Putamen (tissue), 1 donor: ENCODE data around the gene SOX4.
A peak's percentile ranks its signal among the peaks of the same experiment; 100 is the strongest.

Experiments used
- DNase-seq: peaks from one replicate; pipeline ENCODE4 v3.0.0-alpha.2; 2016; ENCODE audit warnings: low spot score

The SOX4 gene

GRCh38 chr6:21594416-21595281 is 1.1 kb downstream of the SOX4 start:
- DNase-seq = peak; percentile 62

DNA sequence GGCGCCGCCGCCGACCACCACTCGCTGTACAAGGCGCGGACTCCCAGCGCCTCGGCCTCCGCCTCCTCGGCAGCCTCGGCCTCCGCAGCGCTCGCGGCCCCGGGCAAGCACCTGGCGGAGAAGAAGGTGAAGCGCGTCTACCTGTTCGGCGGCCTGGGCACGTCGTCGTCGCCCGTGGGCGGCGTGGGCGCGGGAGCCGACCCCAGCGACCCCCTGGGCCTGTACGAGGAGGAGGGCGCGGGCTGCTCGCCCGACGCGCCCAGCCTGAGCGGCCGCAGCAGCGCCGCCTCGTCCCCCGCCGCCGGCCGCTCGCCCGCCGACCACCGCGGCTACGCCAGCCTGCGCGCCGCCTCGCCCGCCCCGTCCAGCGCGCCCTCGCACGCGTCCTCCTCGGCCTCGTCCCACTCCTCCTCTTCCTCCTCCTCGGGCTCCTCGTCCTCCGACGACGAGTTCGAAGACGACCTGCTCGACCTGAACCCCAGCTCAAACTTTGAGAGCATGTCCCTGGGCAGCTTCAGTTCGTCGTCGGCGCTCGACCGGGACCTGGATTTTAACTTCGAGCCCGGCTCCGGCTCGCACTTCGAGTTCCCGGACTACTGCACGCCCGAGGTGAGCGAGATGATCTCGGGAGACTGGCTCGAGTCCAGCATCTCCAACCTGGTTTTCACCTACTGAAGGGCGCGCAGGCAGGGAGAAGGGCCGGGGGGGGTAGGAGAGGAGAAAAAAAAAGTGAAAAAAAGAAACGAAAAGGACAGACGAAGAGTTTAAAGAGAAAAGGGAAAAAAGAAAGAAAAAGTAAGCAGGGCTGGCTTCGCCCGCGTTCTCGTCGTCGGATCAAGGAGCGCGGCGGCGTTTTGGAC is 2.0 kb downstream of the SOX4 start:
- peak; percentile 7 for DNase-seq

GRCh38 chr6:21596145-21596948 is 2.8 kb downstream of the SOX4 start:
- peak; percentile 18 for DNase-seq

- DNase-seq = peak; percentile 42
Measured at GRCh38 chr6:21596949-21597682, 3.6 kb downstream of the SOX4 start.

DNA sequence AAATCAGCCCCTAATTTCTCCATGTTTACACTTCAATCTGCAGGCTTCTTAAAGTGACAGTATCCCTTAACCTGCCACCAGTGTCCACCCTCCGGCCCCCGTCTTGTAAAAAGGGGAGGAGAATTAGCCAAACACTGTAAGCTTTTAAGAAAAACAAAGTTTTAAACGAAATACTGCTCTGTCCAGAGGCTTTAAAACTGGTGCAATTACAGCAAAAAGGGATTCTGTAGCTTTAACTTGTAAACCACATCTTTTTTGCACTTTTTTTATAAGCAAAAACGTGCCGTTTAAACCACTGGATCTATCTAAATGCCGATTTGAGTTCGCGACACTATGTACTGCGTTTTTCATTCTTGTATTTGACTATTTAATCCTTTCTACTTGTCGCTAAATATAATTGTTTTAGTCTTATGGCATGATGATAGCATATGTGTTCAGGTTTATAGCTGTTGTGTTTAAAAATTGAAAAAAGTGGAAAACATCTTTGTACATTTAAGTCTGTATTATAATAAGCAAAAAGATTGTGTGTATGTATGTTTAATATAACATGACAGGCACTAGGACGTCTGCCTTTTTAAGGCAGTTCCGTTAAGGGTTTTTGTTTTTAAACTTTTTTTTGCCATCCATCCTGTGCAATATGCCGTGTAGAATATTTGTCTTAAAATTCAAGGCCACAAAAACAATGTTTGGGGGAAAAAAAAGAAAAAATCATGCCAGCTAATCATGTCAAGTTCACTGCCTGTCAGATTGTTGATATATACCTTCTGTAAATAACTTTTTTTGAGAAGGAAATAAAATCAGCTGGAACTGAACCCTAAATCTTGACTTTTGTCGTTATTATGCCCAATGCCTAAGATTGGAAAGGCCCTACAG is 4.5 kb downstream of the SOX4 start:
- DNase-seq = peak; percentile 7

DNA sequence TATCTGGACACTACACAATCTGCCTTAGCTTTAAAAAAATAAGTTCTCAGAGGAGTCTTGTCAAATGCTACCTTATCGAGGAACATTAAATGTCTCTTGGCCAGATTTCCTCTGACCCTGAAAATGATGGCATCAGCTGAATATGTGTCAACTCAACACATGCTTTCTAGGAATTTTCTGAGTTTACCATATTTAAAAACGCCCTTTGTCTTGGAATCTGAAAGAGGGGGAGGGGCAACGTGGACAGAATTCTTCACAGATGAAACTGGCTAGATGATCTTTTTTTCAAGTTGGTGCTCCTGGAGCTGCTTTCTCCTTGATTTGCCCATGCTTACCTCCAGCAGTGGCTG is 5.1 kb downstream of the SOX4 start:
- DNase-seq = no peak

DNA sequence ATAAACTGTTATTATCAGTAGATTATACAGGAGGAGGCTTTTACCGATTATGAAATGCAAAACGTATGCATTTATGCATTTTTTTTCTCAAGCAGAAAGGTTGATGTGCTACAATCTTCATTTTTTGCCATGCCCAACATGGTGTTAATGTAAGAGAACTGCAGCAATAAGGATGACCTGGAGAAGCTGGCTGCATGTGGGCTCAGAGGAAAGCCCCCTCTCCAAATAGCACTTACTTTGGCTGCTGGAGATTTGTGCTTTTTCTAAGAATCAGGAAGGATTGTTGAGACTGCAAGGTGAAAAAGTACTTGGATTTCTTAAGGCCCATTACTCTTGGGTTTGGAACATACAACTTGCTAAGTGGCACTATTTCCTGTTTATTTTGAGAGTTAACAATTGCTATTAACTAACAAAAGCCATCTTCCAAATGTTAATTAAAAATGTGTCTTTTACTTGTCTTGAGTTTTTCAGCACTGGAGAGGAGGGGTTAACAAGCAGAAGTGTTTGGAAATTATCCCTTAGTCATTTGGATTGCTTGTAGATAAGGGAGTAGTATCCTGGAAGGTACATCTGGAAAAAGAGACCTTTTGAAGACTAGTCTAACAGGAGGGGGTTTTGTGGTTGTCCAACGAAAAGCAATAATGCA is 5.6 kb downstream of the SOX4 start:
- no peak for DNase-seq

DNA sequence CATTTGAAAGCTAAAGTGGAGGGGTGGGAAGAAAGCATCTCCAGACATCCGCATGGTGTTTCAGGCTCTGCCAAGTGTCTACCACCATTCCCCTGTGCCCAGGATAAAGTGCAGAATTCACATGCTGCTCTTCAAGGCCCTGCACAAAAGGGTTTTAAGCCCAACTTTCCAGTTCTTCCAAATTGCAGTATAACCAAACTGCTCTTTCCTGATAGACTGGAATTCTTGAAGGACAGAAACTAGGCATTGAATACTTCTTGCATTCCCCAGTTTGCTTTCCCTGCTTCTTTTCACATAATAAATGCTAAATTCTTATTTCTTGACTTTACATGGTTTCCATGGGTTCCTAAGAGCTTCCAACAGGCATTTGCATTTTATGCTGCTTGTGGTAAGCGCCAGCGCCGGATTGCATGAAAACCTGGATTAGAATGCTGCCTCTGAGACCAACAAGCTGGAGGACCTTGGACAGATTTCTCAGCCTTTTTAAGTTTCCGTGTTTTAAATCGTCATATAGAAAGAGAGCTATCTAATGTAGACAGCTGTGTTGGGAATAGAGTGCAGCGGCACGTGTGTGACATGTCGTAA is 7.9 kb downstream of the SOX4 start:
- no peak for DNase-seq

DNA sequence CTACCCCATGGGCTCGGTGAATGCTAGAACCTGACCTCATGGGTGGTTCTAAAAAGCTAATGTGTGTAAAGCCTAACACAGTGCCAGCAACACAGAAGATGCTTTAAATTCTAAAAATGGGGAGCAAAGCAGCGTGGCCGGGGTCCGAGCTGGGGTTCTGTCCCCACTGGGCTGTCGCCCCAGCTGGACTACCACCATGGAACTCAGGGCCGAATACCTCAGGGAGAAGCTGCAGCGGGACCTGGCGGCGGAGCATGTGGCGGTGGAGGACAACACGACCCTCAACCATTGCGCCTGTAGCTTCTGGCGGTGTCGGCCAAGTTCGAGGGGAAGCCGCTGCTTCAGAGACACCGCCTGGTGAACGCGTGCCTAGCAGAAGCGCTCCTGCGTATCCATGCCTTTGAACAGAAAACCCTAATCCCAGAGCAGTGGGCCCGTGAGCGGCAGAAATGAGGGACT is 8.4 kb downstream of the SOX4 start:
- no peak for DNase-seq

- no peak for DNase-seq
Measured at GRCh38 chr6:21603082-21603952, 9.8 kb downstream of the SOX4 start.

- no peak for DNase-seq
Measured at GRCh38 chr6:21604081-21604480, 10.5 kb downstream of the SOX4 start.

DNA sequence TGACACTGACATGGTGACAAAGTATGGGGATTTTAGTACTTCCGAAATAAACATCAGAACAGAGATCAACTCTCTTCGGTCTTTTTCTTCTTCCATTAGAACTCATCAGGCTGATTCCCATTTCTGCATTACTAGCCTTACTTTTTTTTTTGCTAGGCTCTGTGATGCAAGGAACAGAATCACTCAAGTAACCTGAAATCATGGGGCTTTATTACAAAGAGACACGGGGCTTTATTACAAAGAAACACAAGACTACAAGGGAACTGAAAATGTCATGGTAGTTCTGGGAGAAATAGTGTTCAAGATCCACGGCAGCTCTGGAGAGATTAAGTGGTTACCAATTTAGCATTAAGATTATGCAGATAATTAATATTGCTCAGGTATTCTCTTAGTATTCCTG is 11.6 kb downstream of the SOX4 start:
- DNase-seq = no peak

- no peak for DNase-seq
Measured at GRCh38 chr6:21608601-21609000, 15.1 kb downstream of the SOX4 start.

DNA sequence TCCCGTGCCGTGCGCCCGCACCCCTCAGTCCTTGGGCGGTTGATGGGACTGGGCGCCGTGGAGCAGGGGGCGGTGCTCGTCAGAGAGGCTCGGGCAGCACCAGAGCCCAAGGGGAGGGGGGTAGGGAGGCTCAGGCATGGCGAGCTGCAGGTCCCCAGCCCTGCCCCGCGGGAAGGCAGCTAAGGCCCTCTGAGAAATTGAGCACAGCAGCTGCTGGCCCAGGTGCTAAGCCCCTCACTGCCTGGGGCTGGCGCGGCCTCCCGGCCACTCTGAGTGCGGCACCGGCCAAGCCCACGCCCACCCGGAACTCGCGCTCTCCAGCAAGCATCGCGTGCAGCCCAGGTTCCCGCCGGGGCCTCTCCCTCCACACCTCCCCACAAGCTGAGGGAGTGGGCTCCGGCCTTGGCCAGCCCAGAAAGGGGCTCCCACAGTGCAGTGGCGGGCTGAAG is 16.4 kb downstream of the SOX4 start:
- no peak for DNase-seq

- DNase-seq = no peak
Measured at GRCh38 chr6:21610341-21610740, 16.8 kb downstream of the SOX4 start.

GRCh38 chr6:21611485-21611884 is 17.9 kb downstream of the SOX4 start:
- DNase-seq = no peak

DNA sequence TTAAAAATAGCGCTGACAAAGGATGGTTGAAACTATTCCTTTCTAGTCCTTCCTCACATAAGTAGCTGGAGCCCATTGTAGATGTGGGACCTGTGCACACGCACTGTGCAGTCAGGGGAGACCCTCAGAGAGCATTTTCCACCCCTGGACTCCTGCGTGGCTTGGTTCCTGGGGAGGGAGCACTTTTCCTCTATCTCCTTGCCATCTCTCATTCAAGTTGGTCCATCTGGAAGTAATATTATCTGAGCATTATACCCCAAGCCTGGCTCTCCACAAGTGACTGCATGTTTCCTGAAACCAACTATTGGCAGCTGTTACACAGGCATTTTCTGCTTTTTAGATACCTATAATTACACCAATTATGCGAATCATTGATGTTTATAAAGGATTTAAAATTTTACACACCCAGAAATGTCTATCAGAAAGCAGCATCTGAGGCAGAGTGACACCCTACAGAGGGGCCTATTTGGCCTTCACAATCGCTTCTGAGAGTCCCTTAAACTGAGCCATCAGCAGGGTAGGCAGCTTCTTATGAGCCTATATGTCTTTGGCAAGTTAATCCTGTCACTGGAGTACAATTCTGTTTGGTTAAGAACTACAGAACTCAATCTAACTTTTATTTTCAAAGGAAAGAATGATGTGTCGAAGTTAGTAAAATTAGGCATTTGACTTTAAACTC is 18.7 kb downstream of the SOX4 start:
- DNase-seq = no peak

DNA sequence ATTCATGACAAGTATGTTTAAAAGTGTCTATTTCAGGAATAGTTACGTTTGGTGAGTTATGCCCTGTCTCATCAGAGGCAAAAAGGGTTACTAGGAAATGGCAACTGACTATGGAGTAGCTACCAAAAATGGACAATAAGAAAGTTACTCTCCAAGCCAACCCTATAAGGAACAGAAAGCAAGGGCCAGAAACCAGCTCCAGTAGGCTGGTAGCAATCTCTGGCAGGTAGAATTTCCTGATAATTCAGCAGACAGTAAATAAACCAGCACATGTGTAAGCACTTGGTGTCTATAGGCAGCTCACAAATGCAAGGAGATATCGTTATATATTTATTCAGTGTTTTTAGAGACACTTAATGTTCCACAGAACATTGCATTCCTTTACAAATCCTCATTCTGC is 20.3 kb downstream of the SOX4 start:
- DNase-seq = no peak
